VCaP (cell line): Measurements from ENCODE around the gene HNRNPA2B1.

Source experiments
- H3K27ac ChIP-seq: fragments of 450-650 bp; 2 replicates; pipeline ENCODE4 v1.5.1; 2017
- TF ChIP-seq, protein P1 (sequence below): fragments of 450-650 bp; conservative IDR thresholded peaks from 2 replicates; pipeline ENCODE4 v1.5.1; 2017; ENCODE audit warnings: mild to moderate bottlenecking, moderate library complexity

HNRNPA2B1 gene

DNA sequence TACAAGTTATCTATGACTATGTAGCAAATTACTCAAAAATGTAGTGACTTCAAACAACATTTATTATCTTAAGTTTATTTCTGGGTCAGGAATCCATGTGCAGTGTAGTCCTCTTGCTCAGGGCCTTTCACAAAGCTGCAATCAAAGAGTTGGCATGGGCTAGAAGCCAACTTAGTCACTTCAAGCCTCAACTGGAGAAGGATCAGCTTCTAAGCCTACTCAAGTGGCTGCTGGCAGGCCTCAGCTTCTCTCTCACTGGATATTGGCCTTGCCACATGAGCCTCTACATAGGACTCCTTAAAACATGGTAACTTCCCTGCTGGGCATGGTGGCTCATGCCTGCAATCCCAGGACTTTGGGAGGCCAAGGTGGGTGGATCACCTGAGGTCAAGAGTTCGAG lies 53.5 kb downstream of the HNRNPA2B1 start:
- TF ChIP-seq, protein P1, sequence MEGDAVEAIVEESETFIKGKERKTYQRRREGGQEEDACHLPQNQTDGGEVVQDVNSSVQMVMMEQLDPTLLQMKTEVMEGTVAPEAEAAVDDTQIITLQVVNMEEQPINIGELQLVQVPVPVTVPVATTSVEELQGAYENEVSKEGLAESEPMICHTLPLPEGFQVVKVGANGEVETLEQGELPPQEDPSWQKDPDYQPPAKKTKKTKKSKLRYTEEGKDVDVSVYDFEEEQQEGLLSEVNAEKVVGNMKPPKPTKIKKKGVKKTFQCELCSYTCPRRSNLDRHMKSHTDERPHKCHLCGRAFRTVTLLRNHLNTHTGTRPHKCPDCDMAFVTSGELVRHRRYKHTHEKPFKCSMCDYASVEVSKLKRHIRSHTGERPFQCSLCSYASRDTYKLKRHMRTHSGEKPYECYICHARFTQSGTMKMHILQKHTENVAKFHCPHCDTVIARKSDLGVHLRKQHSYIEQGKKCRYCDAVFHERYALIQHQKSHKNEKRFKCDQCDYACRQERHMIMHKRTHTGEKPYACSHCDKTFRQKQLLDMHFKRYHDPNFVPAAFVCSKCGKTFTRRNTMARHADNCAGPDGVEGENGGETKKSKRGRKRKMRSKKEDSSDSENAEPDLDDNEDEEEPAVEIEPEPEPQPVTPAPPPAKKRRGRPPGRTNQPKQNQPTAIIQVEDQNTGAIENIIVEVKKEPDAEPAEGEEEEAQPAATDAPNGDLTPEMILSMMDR, result no peak

DNA sequence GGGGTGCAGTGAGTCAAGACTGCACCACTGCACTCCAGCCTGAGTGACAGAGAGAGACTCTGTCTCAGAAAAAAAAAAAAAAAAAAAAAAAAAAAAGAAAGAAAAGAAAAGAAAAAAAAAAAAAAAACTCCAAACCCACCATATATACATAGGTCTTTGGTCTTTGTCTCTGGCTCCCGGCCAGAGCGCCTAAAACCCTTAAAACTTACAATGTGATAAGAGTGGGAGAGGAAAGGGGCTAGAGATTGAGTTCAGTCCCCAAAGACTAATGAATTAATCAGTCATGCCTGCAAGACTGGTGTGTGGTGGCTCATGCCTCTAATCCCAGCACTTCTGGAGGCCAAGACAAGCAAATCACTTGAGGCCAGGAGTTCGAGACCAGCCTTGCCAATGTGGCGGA lies 55.3 kb downstream of the HNRNPA2B1 start:
- TF ChIP-seq, protein P1, result no peak
- H3K27ac ChIP-seq, result no peak overlapping the region

More for the DNA sequence above, 53.5 kb downstream of the HNRNPA2B1 start:
- H3K27ac ChIP-seq, result no peak overlapping the region

DNA sequence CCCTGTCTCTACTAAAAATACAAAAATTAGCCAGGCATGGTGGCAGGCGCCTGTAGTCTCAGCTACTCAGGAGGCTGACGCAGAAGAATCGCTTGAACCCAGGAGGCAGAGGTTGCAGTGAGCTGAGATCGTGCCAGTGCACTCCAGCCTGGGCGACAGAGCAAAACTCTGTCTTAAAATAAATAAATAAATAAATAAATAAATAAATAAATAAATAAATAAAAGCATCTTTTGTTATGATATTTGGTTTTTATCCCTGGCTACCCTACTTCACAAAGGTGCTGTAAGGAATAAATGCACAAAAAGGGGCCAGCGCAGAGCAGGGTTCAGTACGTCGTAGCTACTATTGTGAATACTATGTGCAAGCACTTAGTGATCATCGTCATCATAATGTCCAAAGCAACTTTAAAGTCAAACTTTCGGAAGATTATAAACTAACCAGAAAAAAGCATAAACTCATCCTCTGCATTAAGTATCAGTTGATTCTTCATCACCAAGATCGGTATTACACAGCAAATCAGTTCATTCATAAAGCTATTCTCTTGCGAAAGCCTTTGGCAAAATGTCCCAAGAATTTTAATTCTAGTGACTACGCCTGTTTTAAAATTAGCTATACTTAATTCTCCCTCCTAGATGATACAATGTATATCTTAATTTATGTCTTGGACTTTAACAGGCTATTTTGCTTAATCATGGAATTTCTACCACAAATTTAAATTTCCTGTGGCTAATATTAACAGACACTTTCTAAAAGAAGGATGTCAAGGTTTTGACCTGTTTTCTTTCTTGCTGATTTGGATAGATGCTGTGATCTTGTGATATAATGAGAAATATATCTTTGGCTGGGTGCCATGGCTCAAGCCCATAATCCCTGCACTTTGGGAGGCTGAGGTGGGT lies 56.1 kb downstream of the HNRNPA2B1 start:
- H3K27ac ChIP-seq, result no peak overlapping the region
- TF ChIP-seq, protein P1, result no peak

DNA sequence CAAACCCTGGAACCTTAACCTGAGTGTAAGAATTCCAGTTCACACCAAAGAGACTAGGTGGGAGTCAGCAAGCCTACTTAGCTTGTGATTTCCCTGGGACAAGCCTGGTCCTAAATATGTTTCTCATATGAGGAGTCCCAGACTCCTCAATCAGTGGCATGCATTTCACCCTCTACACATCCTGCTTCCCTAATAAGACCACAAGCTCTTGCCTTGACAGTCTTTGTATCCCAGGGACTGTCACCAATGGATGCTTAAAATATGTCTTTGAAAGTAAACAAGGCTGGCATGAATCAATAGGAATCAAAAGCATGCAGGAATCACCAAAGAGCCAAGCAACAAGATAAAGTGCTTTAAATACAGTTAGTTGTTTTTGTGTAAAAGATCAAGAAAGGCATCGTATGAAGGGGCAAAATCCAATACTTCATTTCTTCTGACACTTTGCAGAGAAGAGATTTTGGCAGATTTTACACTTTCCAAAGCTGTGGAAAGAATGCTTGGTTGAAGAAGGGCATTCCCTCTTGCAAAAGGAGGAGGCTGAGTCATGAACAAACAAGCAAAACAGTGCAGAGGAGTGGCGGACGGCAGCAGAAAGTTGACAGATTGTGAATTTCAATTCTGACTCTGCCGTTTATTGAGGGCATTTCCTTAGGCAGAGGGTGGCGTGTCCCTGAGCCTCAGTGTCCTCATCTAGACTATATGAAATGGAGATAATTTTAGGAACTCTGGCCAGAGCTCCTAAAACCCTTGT lies 57.1 kb downstream of the HNRNPA2B1 start:
- TF ChIP-seq, protein P1, result no peak
- no peak overlapping the region for H3K27ac ChIP-seq

DNA sequence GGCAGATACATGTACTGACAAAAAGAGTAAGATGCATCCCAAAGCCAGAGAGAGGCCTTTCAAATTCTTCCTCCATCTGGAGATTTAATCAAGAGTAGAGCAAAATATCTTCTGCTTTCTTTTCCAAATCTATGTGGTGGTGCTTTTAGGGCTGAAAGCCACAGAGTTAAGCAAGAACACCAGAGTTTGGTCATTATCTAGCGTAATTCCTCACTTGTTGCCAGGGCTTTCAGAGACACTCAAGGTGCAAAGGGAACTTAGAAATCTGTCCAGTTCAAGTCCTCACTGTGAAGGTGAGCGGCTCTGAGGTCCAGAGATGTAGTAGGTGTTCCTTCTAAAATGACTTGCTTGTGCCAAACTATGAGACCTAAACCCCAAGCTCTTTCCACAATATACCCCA lies 59.5 kb downstream of the HNRNPA2B1 start:
- TF ChIP-seq, protein P1, result no peak
- H3K27ac ChIP-seq, result no peak overlapping the region

DNA sequence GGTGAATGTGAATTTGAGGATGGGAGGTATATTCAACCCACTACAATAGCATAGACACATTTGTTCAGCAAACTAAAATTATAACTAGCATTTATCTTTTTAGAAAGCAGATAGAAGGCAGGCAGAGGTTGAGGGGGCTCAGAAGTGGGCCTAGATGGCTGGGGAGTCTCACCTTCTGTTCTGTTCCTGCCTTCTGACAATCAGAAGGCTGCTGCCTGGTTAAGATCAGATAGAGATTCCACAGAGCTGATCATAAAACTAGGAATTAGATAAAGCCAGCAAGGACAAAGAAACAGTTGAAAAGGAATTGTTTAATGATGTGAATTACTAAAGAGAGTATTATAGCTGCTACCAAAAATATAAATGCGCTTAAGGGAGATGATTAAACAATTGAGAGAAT lies 60.2 kb downstream of the HNRNPA2B1 start:
- H3K27ac ChIP-seq, result no peak overlapping the region
- TF ChIP-seq, protein P1, result no peak
